ENCODE data around the gene IGLON5. TPM values are rescaled to one million over a fixed set of nuclear protein-coding genes. Genes with fewer than 3 reads are reported as not detected.

Gene IGLON5
- polyA plus RNA-seq = not detected

GRCh38 chr19:51311351-51312257 lies at the start of gene IGLON5:
TSS of gene IGLON5 (plus strand) at chr19:51311644. CDS start at chr19:51311848, 204 bp downstream.
- H3K27ac Mint-ChIP-seq = no peak within 1 kb of the TSS
- no peak for DNase-seq
- peaks cover 0 to 16% (median 6%) of the 10 kb centered on the region in 6 donors for H3K9me3 Mint-ChIP-seq
- peaks cover 0 to 6% of the 10 kb centered on the region in 2 donors for H3K4me1 Mint-ChIP-seq
- peak within 1 kb of the TSS in 1 of 5 donors; percentile 9 for H3K4me3 Mint-ChIP-seq
- H3K27me3 Mint-ChIP-seq (ENCODE audit: low read depth in 3 of 3) = peaks cover 16 to 34% (median 17%) of the 10 kb centered on the region in 3 donors
- H3K36me3 Mint-ChIP-seq = peaks cover 0 to 8% (median 5%) of the 10 kb centered on the region in 3 donors

- Mint-ChIP-seq H3K9me3 (no peaks in the 10 kb centered on the region), H3K4me1 (peaks cover 0 to 13% of the 10 kb centered on the region in 2 donors), H3K27me3 (ENCODE audit: low read depth in 3 of 3) (peaks cover 0 to 2% (median 2%) of the 10 kb centered on the region in 3 donors), H3K4me3 (no peak overlapping the region), H3K27ac (no peak overlapping the region), H3K36me3 (no peaks in the 10 kb centered on the region)
- DNase-seq = no peak
Measured at GRCh38 chr19:51263808-51264207, 47.6 kb upstream of the IGLON5 start.

- Mint-ChIP-seq H3K4me3 (peak overlapping the region in 3 of 5 donors; percentile 15 to 67 (median 62)), H3K27ac (peak overlapping the region in 4 of 6 donors; percentile 72 to 94 (median 86)), H3K4me1 (peaks cover 21 to 61% of the 10 kb centered on the region in 2 donors), H3K36me3 (no peaks in the 10 kb centered on the region), H3K9me3 (no peaks in the 10 kb centered on the region), H3K27me3 (ENCODE audit: low read depth in 3 of 3) (peaks cover 0 to 7% (median 2%) of the 10 kb centered on the region in 3 donors)
- no peak for DNase-seq
Measured at GRCh38 chr19:51271067-51271466, 40.4 kb upstream of the IGLON5 start.

- H3K27ac Mint-ChIP-seq = peak overlapping the region; percentile 2 to 94 (median 90)
- H3K36me3 Mint-ChIP-seq = no peaks in the 10 kb centered on the region
- H3K4me3 Mint-ChIP-seq = peak overlapping the region in 4 of 5 donors; percentile 72 to 84 (median 77)
- peak; percentile 60 to 75 (median 74) for DNase-seq
- H3K4me1 Mint-ChIP-seq = peaks cover 21 to 56% of the 10 kb centered on the region in 2 donors
- H3K9me3 Mint-ChIP-seq = no peaks in the 10 kb centered on the region
- H3K27me3 Mint-ChIP-seq (ENCODE audit: low read depth in 3 of 3) = peaks cover 0 to 12% (median 2%) of the 10 kb centered on the region in 3 donors
Measured at GRCh38 chr19:51272183-51272810, 39.1 kb upstream of the IGLON5 start.

- Mint-ChIP-seq H3K4me1 (peaks cover 21 to 56% of the 10 kb centered on the region in 2 donors), H3K27ac (peak overlapping the region in 5 of 6 donors; percentile 77 to 96 (median 86)), H3K4me3 (peak overlapping the region in 4 of 5 donors; percentile 9 to 73 (median 38))
Measured at GRCh38 chr19:51274049-51274770, 37.2 kb upstream of the IGLON5 start.

GRCh38 chr19:51277112-51277511 lies 34.3 kb upstream of the IGLON5 start:
- Mint-ChIP-seq H3K27ac (no peak overlapping the region), H3K9me3 (peaks cover 0 to 2% (median 0%) of the 10 kb centered on the region in 6 donors), H3K27me3 (ENCODE audit: low read depth in 3 of 3) (peaks cover 4 to 15% (median 4%) of the 10 kb centered on the region in 3 donors), H3K36me3 (peaks cover 0 to 4% (median 0%) of the 10 kb centered on the region in 3 donors), H3K4me1 (peaks cover 14 to 32% of the 10 kb centered on the region in 2 donors), H3K4me3 (no peak overlapping the region)
- DNase-seq = no peak

More at GRCh38 chr19:51274049-51274770, 37.2 kb upstream of the IGLON5 start:
- Mint-ChIP-seq H3K9me3 (no peaks in the 10 kb centered on the region), H3K36me3 (no peaks in the 10 kb centered on the region), H3K27me3 (ENCODE audit: low read depth in 3 of 3) (peaks cover 0 to 13% (median 4%) of the 10 kb centered on the region in 3 donors)
- no peak for DNase-seq

GRCh38 chr19:51282335-51282734 lies 29.1 kb upstream of the IGLON5 start:
- H3K9me3 Mint-ChIP-seq = peaks cover 0 to 2% (median under 1%) of the 10 kb centered on the region in 6 donors
- peaks cover 5 to 11% (median 10%) of the 10 kb centered on the region in 3 donors for H3K27me3 Mint-ChIP-seq (ENCODE audit: low read depth in 3 of 3)
- H3K4me3 Mint-ChIP-seq = no peak overlapping the region
- H3K27ac Mint-ChIP-seq = no peak overlapping the region
- peaks cover 0 to 4% (median 0%) of the 10 kb centered on the region in 3 donors for H3K36me3 Mint-ChIP-seq
- no peaks in the 10 kb centered on the region for H3K4me1 Mint-ChIP-seq
- DNase-seq = no peak

GRCh38 chr19:51285682-51286081 lies 25.8 kb upstream of the IGLON5 start:
- Mint-ChIP-seq H3K9me3 (peaks cover 0 to 2% (median under 1%) of the 10 kb centered on the region in 6 donors), H3K4me3 (no peak overlapping the region), H3K27ac (no peak overlapping the region), H3K36me3 (no peaks in the 10 kb centered on the region), H3K4me1 (no peaks in the 10 kb centered on the region), H3K27me3 (ENCODE audit: low read depth in 3 of 3) (peaks cover 6 to 9% (median 6%) of the 10 kb centered on the region in 3 donors)
- no peak for DNase-seq

GRCh38 chr19:51289635-51290034 lies 21.8 kb upstream of the IGLON5 start:
- H3K27me3 Mint-ChIP-seq (ENCODE audit: low read depth in 3 of 3) = peaks cover 4 to 6% (median 6%) of the 10 kb centered on the region in 3 donors
- peaks cover 0 to 2% (median 0%) of the 10 kb centered on the region in 6 donors for H3K9me3 Mint-ChIP-seq
- H3K4me3 Mint-ChIP-seq = no peak overlapping the region
- no peaks in the 10 kb centered on the region for H3K4me1 Mint-ChIP-seq
- H3K27ac Mint-ChIP-seq = no peak overlapping the region
- no peak for DNase-seq
- H3K36me3 Mint-ChIP-seq = no peaks in the 10 kb centered on the region

GRCh38 chr19:51292971-51293370 lies 18.5 kb upstream of the IGLON5 start:
- Mint-ChIP-seq H3K27ac (no peak overlapping the region), H3K36me3 (no peaks in the 10 kb centered on the region), H3K4me3 (no peak overlapping the region), H3K4me1 (no peaks in the 10 kb centered on the region), H3K27me3 (ENCODE audit: low read depth in 3 of 3) (peaks cover 3 to 8% (median 5%) of the 10 kb centered on the region in 3 donors), H3K9me3 (no peaks in the 10 kb centered on the region)
- DNase-seq = no peak

GRCh38 chr19:51293571-51294210 lies 17.8 kb upstream of the IGLON5 start:
- Mint-ChIP-seq H3K4me3 (no peak overlapping the region), H3K27me3 (ENCODE audit: low read depth in 3 of 3) (peaks cover 3 to 8% (median 5%) of the 10 kb centered on the region in 3 donors)

GRCh38 chr19:51294211-51294976 lies 17.1 kb upstream of the IGLON5 start:
- Mint-ChIP-seq H3K4me1 (no peaks in the 10 kb centered on the region), H3K36me3 (no peaks in the 10 kb centered on the region), H3K27ac (no peak overlapping the region), H3K4me3 (no peak overlapping the region), H3K27me3 (ENCODE audit: low read depth in 3 of 3) (peaks cover 3 to 8% (median 5%) of the 10 kb centered on the region in 3 donors), H3K9me3 (no peaks in the 10 kb centered on the region)
- no peak for DNase-seq

More at GRCh38 chr19:51293571-51294210, 17.8 kb upstream of the IGLON5 start:
- no peaks in the 10 kb centered on the region for H3K4me1 Mint-ChIP-seq
- no peak for DNase-seq
- H3K36me3 Mint-ChIP-seq = no peaks in the 10 kb centered on the region
- H3K27ac Mint-ChIP-seq = no peak overlapping the region
- H3K9me3 Mint-ChIP-seq = no peaks in the 10 kb centered on the region

Measured in immature natural killer cell (primary cell).